HEK293 (cell line): ENCODE results near the gene MBD6.

Source experiments
- AEBP2 ChIP-seq: fragments of 450-650 bp; formaldehyde crosslinking; IDR thresholded peaks from 2 replicates; pipeline ENCODE4 v1.5.1; 2016; ENCODE audit warnings: missing biosample characterization, missing genetic modification characterization, borderline replicate concordance
- GLIS2 ChIP-seq: fragments of 450-650 bp; formaldehyde crosslinking; IDR thresholded peaks from 2 replicates; pipeline ENCODE4 v1.5.1; 2016; ENCODE audit warnings: missing biosample characterization, missing genetic modification characterization
- IKZF3 ChIP-seq: fragments of 450-650 bp; IDR thresholded peaks from 2 replicates; pipeline ENCODE4 v1.5.0; 2018; ENCODE audit warnings: missing biosample characterization, mild to moderate bottlenecking, missing genetic modification characterization, moderate library complexity
- KLF17 ChIP-seq: fragments of 450-650 bp; formaldehyde crosslinking; IDR thresholded peaks from 2 replicates; pipeline ENCODE4 v1.5.1; 2016; ENCODE audit warnings: missing biosample characterization, missing genetic modification characterization
- KLF9 ChIP-seq: fragments of 450-650 bp; formaldehyde crosslinking; IDR thresholded peaks from 2 replicates; pipeline ENCODE4 v1.5.1; 2016; ENCODE audit warnings: missing biosample characterization, missing genetic modification characterization, low read depth
- OVOL3 ChIP-seq: fragments of 450-650 bp; formaldehyde crosslinking; IDR thresholded peaks from 2 replicates; pipeline ENCODE4 v1.5.1; 2016; ENCODE audit warnings: missing biosample characterization, missing genetic modification characterization
- PBX3 ChIP-seq: sonication (generic); formaldehyde crosslinking; IDR thresholded peaks from 2 replicates; pipeline ENCODE4 v1.8.1; 2022; ENCODE audit warnings: mild to moderate bottlenecking, moderate library complexity, missing genetic modification reagents
- REPIN1 ChIP-seq: fragments of 450-650 bp; formaldehyde crosslinking; IDR thresholded peaks from 2 replicates; pipeline ENCODE4 v1.5.1; 2017; ENCODE audit warnings: missing biosample characterization, missing genetic modification characterization, low read depth
- ZNF223 ChIP-seq: fragments of 450-650 bp; formaldehyde crosslinking; IDR thresholded peaks from 2 replicates; pipeline ENCODE4 v1.5.1; 2016; ENCODE audit warnings: missing biosample characterization, missing genetic modification characterization
- ZNF292 ChIP-seq: fragments of 450-650 bp; formaldehyde crosslinking; IDR thresholded peaks from 2 replicates; pipeline ENCODE4 v1.5.1; 2016; ENCODE audit warnings: low read depth, missing biosample characterization, missing genetic modification characterization, borderline replicate concordance
- ZNF335 ChIP-seq: fragments of 450-650 bp; formaldehyde crosslinking; conservative IDR thresholded peaks from 2 replicates; pipeline ENCODE4 v1.5.1; 2016; ENCODE audit warnings: missing biosample characterization, missing genetic modification characterization
- ZNF404 ChIP-seq: fragments of 450-650 bp; formaldehyde crosslinking; IDR thresholded peaks from 2 replicates; pipeline ENCODE4 v1.5.1; 2017; ENCODE audit warnings: missing biosample characterization, missing genetic modification characterization
- ZNF549 ChIP-seq: fragments of 450-650 bp; IDR thresholded peaks from 2 replicates; pipeline ENCODE4 v1.5.1; 2018; ENCODE audit warnings: missing biosample characterization, missing genetic modification characterization, mild to moderate bottlenecking, inconsistent platforms, moderate library complexity
- ZNF561 ChIP-seq: fragments of 450-650 bp; IDR thresholded peaks from 2 replicates; pipeline ENCODE4 v1.5.1; 2018; ENCODE audit warnings: missing biosample characterization, missing genetic modification characterization, borderline replicate concordance
- ZNF830 ChIP-seq: fragments of 450-650 bp; IDR thresholded peaks from 2 replicates; pipeline ENCODE4 v1.5.0; 2018; ENCODE audit warnings: missing biosample characterization, missing genetic modification characterization, low read depth, mild to moderate bottlenecking, moderate library complexity
- TF ChIP-seq, protein P1 (sequence below): fragments of 450-650 bp; formaldehyde crosslinking; IDR thresholded peaks from 2 replicates; pipeline ENCODE4 v1.5.1; 2016; ENCODE audit warnings: missing biosample characterization, missing genetic modification characterization
- TF ChIP-seq, protein P2 (sequence below): fragments of 450-650 bp; formaldehyde crosslinking; IDR thresholded peaks from 2 replicates; pipeline ENCODE4 v1.5.1; 2016; ENCODE audit warnings: missing biosample characterization, missing genetic modification characterization
- TF ChIP-seq, protein P3 (sequence below): fragments of 450-650 bp; formaldehyde crosslinking; IDR thresholded peaks from 2 replicates; pipeline ENCODE4 v1.5.1; 2016; ENCODE audit warnings: missing biosample characterization, missing genetic modification characterization, borderline replicate concordance
- TF ChIP-seq, protein P4 (sequence below): fragments of 450-650 bp; formaldehyde crosslinking; IDR thresholded peaks from 2 replicates; pipeline ENCODE4 v1.5.1; 2017; ENCODE audit warnings: missing biosample characterization, missing genetic modification characterization
- TF ChIP-seq, protein P5 (sequence below): fragments of 450-650 bp; formaldehyde crosslinking; IDR thresholded peaks from 2 replicates; pipeline ENCODE4 v1.5.1; 2016; ENCODE audit warnings: missing biosample characterization, missing genetic modification characterization

Gene MBD6

DNA sequence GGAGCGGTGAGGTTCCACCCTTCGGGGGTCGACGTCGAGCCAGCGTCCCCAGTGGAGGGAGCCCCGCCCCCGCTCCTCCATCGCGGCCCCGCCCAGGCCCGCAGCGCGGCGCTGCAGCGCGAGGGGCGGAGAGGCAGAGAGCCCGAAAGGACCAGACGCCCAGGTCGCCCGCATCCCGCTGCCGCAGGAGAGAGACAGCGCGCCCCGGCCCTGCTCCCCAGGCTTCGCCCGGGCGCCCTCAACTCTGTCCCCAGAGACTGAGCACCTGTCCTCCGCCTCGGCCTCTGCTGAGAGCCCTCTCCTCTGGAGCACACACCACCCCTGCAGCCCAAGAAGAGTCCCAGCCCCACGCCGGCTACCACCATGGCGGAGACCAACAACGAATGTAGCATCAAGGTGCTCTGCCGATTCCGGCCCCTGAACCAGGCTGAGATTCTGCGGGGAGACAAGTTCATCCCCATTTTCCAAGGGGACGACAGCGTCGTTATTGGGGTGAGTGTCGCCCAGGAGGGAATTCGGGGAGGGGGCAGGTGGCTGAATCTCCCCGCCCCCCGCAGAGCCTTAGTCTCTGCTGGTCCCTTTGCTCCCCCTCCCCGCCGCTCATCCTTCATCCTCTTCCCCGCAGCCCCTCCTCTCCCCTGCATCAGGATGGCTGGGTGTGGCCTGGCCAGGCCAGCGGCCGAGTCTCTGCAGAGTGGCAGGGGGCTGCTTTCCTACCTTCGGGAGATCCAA lies 27.5 kb downstream of the MBD6 start, which contains the start of gene KIF5A (continued):
- TF ChIP-seq IKZF3 (tag by site-specific recombination) (no peak), ZNF223 (tag by site-specific recombination) (no peak), PBX3 (CRISPR knock-in tag) (0 out of 2 replicates have a peak, but pooled peaks have one; percentile 12), ZNF404 (no peak), REPIN1 (tag by site-specific recombination) (no peak), ZNF549 (no peak), ZNF561 (tag by site-specific recombination) (peak; percentile 77; the same call in 1 of the 2 replicates), OVOL3 (tag by site-specific recombination) (0 out of 2 replicates have a peak, but pooled peaks have one; percentile 27), ZNF830 (tag by site-specific recombination) (no peak), KLF9 (peak; percentile 89), AEBP2 (no peak), ZNF335 (peak; percentile 54), KLF17 (tag by site-specific recombination) (0 out of 2 replicates have a peak, but pooled peaks have one; percentile 19), GLIS2 (tag by site-specific recombination) (peak; percentile 89), ZNF292 (no peak)
- TF ChIP-seq, protein P1, sequence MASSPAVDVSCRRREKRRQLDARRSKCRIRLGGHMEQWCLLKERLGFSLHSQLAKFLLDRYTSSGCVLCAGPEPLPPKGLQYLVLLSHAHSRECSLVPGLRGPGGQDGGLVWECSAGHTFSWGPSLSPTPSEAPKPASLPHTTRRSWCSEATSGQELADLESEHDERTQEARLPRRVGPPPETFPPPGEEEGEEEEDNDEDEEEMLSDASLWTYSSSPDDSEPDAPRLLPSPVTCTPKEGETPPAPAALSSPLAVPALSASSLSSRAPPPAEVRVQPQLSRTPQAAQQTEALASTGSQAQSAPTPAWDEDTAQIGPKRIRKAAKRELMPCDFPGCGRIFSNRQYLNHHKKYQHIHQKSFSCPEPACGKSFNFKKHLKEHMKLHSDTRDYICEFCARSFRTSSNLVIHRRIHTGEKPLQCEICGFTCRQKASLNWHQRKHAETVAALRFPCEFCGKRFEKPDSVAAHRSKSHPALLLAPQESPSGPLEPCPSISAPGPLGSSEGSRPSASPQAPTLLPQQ, result 0 out of 2 replicates have a peak, but pooled peaks have one; percentile 52
- TF ChIP-seq, protein P2, sequence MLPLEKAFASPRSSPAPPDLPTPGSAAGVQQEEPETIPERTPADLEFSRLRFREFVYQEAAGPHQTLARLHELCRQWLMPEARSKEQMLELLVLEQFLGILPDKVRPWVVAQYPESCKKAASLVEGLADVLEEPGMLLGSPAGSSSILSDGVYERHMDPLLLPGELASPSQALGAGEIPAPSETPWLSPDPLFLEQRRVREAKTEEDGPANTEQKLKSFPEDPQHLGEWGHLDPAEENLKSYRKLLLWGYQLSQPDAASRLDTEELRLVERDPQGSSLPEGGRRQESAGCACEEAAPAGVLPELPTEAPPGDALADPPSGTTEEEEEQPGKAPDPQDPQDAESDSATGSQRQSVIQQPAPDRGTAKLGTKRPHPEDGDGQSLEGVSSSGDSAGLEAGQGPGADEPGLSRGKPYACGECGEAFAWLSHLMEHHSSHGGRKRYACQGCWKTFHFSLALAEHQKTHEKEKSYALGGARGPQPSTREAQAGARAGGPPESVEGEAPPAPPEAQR (tag by site-specific recombination), result no peak
- TF ChIP-seq, protein P3, sequence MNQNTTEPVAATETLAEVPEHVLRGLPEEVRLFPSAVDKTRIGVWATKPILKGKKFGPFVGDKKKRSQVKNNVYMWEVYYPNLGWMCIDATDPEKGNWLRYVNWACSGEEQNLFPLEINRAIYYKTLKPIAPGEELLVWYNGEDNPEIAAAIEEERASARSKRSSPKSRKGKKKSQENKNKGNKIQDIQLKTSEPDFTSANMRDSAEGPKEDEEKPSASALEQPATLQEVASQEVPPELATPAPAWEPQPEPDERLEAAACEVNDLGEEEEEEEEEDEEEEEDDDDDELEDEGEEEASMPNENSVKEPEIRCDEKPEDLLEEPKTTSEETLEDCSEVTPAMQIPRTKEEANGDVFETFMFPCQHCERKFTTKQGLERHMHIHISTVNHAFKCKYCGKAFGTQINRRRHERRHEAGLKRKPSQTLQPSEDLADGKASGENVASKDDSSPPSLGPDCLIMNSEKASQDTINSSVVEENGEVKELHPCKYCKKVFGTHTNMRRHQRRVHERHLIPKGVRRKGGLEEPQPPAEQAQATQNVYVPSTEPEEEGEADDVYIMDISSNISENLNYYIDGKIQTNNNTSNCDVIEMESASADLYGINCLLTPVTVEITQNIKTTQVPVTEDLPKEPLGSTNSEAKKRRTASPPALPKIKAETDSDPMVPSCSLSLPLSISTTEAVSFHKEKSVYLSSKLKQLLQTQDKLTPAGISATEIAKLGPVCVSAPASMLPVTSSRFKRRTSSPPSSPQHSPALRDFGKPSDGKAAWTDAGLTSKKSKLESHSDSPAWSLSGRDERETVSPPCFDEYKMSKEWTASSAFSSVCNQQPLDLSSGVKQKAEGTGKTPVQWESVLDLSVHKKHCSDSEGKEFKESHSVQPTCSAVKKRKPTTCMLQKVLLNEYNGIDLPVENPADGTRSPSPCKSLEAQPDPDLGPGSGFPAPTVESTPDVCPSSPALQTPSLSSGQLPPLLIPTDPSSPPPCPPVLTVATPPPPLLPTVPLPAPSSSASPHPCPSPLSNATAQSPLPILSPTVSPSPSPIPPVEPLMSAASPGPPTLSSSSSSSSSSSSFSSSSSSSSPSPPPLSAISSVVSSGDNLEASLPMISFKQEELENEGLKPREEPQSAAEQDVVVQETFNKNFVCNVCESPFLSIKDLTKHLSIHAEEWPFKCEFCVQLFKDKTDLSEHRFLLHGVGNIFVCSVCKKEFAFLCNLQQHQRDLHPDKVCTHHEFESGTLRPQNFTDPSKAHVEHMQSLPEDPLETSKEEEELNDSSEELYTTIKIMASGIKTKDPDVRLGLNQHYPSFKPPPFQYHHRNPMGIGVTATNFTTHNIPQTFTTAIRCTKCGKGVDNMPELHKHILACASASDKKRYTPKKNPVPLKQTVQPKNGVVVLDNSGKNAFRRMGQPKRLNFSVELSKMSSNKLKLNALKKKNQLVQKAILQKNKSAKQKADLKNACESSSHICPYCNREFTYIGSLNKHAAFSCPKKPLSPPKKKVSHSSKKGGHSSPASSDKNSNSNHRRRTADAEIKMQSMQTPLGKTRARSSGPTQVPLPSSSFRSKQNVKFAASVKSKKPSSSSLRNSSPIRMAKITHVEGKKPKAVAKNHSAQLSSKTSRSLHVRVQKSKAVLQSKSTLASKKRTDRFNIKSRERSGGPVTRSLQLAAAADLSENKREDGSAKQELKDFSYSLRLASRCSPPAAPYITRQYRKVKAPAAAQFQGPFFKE, result no peak
- TF ChIP-seq, protein P4, sequence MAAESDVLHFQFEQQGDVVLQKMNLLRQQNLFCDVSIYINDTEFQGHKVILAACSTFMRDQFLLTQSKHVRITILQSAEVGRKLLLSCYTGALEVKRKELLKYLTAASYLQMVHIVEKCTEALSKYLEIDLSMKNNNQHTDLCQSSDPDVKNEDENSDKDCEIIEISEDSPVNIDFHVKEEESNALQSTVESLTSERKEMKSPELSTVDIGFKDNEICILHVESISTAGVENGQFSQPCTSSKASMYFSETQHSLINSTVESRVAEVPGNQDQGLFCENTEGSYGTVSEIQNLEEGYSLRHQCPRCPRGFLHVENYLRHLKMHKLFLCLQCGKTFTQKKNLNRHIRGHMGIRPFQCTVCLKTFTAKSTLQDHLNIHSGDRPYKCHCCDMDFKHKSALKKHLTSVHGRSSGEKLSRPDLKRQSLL (tag by site-specific recombination), result 0 out of 2 replicates have a peak, but pooled peaks have one; percentile 7
- TF ChIP-seq, protein P5, sequence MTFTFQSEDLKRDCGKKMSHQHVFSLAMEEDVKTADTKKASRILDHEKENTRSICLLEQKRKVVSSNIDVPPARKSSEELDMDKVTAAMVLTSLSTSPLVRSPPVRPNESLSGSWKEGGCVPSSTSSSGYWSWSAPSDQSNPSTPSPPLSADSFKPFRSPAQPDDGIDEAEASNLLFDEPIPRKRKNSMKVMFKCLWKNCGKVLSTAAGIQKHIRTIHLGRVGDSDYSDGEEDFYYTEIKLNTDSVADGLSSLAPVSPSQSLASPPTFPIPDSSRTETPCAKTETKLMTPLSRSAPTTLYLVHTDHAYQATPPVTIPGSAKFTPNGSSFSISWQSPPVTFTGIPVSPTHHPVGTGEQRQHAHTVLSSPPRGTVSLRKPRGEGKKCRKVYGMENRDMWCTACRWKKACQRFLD, result no peak
